ENCODE data around the gene QRFP. TPM values are rescaled to one million over a fixed set of nuclear protein-coding genes. Genes with fewer than 3 reads are reported as not detected.

QRFP gene
- total RNA-seq, 1 donor = not detected

- H3K9me3 ChIP-seq (ENCODE audit: low read depth, low read length) = no peaks in the 10 kb centered on the region
- H3K36me3 ChIP-seq (ENCODE audit: insufficient read depth, low read length) = no peaks in the 10 kb centered on the region
- no peak for TF ChIP-seq CTCF (IDR thresholded peaks at IDR 0.05; ENCODE audit: extremely low read depth, low read depth, low read length)
- no peaks in the 10 kb centered on the region for H3K79me2 ChIP-seq (ENCODE audit: insufficient read depth, low read length)
- H4K20me1 ChIP-seq (ENCODE audit: insufficient read depth, low read length) = peaks cover 8% of the 10 kb centered on the region
- no peak overlapping the region for H3K4me3 ChIP-seq (ENCODE audit: insufficient read depth, low read length)
- H3K27me3 ChIP-seq (ENCODE audit: insufficient read depth, low read length) = no peaks in the 10 kb centered on the region
- H2AFZ ChIP-seq (ENCODE audit: low read length) = no peak overlapping the region
- no peak for DNase-seq (ENCODE audit: insufficient read length, low spot score, missing footprints)
- peaks cover 4% of the 10 kb centered on the region for H3K4me1 ChIP-seq (ENCODE audit: insufficient read depth, low read length)
- no peak overlapping the region for H3K27ac ChIP-seq (ENCODE audit: low read depth, low read length)
- H3K4me2 ChIP-seq (ENCODE audit: insufficient read depth, low read length) = no peak overlapping the region
Measured at GRCh38 chr9:130903194-130904069, 6.8 kb upstream of the QRFP start.

GRCh38 chr9:130902204-130903185 lies 5.9 kb upstream of the QRFP start:
- Histone ChIP-seq H3K9me3 (ENCODE audit: low read depth, low read length) (no peaks in the 10 kb centered on the region), H4K20me1 (ENCODE audit: insufficient read depth, low read length) (peaks cover 8% of the 10 kb centered on the region), H3K4me1 (ENCODE audit: insufficient read depth, low read length) (peaks cover 4% of the 10 kb centered on the region), H3K4me2 (ENCODE audit: insufficient read depth, low read length) (no peak overlapping the region), H2AFZ (ENCODE audit: low read length) (no peak overlapping the region), H3K4me3 (ENCODE audit: insufficient read depth, low read length) (no peak overlapping the region), H3K79me2 (ENCODE audit: insufficient read depth, low read length) (no peaks in the 10 kb centered on the region), H3K27ac (ENCODE audit: low read depth, low read length) (no peak overlapping the region), H3K36me3 (ENCODE audit: insufficient read depth, low read length) (no peaks in the 10 kb centered on the region), H3K27me3 (ENCODE audit: insufficient read depth, low read length) (no peaks in the 10 kb centered on the region)
- TF ChIP-seq CTCF (IDR thresholded peaks at IDR 0.05; ENCODE audit: extremely low read depth, low read depth, low read length) = no peak
- DNase-seq (ENCODE audit: insufficient read length, low spot score, missing footprints) = no peak

- Histone ChIP-seq H3K9me3 (ENCODE audit: low read depth, low read length) (no peaks in the 10 kb centered on the region), H2AFZ (ENCODE audit: low read length) (no peak overlapping the region), H3K27ac (ENCODE audit: low read depth, low read length) (no peak overlapping the region), H3K4me1 (ENCODE audit: insufficient read depth, low read length) (peaks cover 4% of the 10 kb centered on the region), H4K20me1 (ENCODE audit: insufficient read depth, low read length) (peaks cover 8% of the 10 kb centered on the region), H3K36me3 (ENCODE audit: insufficient read depth, low read length) (no peaks in the 10 kb centered on the region), H3K27me3 (ENCODE audit: insufficient read depth, low read length) (no peaks in the 10 kb centered on the region), H3K79me2 (ENCODE audit: insufficient read depth, low read length) (no peaks in the 10 kb centered on the region), H3K4me3 (ENCODE audit: insufficient read depth, low read length) (no peak overlapping the region), H3K4me2 (ENCODE audit: insufficient read depth, low read length) (no peak overlapping the region)
- TF ChIP-seq CTCF (IDR thresholded peaks at IDR 0.05; ENCODE audit: extremely low read depth, low read depth, low read length) = no peak
- peak; percentile 89 for DNase-seq (ENCODE audit: insufficient read length, low spot score, missing footprints)
Measured at GRCh38 chr9:130901498-130902203, 5.0 kb upstream of the QRFP start.

Measured in osteoblast (primary cell).